Transverse colon (tissue), 4 donors: ENCODE results near the gene TBX2. TPM values are rescaled to one million over a fixed set of nuclear protein-coding genes. Genes with fewer than 3 reads are reported as not detected.
"Not testable (repeated sequence)": the region's sequence is repeated elsewhere in the genome, so short reads cannot be mapped to it uniquely, and the experiment has no call there.

Experiments
- DNase-seq: peaks from one replicate; pipeline ENCODE4 v3.0.0-alpha.2; 2019
- H3K27ac ChIP-seq, 4 donors: fragments of 200-600 bp; sonication (generic); 2 replicates each; pipeline ENCODE4 v1.5.1; 2016 to 2018; ENCODE audit warnings: inconsistent platforms in 4 of 4
- H3K27me3 ChIP-seq: fragments of 200-600 bp; sonication (generic); 2 replicates; pipeline ENCODE4 v1.5.1; 2017; ENCODE audit warnings: inconsistent platforms
- H3K36me3 ChIP-seq, 4 donors: fragments of 200-600 bp; sonication (generic); 2 replicates each; pipeline ENCODE4 v1.5.1; 2017 to 2019; ENCODE audit warnings: inconsistent platforms in 4 of 4
- H3K4me1 ChIP-seq, 4 donors: fragments of 200-600 bp; sonication (generic); 2 replicates each; pipeline ENCODE4 v1.5.1; 2017 to 2020; ENCODE audit warnings: inconsistent platforms in 4 of 4
- H3K4me3 ChIP-seq, 4 donors: fragments of 200-600 bp; sonication (generic); 1 replicate in 1 of 4; 2 replicates in 3 of 4; pipeline versions ENCODE4 v1.5.1 to v1.6.1; 2017 to 2019; ENCODE audit warnings: inconsistent platforms in 4 of 4
- H3K9me3 ChIP-seq, 2 donors: fragments of 200-600 bp; sonication (generic); 2 replicates each; pipeline ENCODE4 v1.5.1; 2017 to 2019; ENCODE audit warnings: inconsistent platforms in 2 of 2
- EP300 ChIP-seq: sonication (generic); formaldehyde crosslinking; IDR thresholded peaks from one replicate; pipeline ENCODE4 v1.6.1; 2017; ENCODE audit warnings: antibody characterized with exemption, low read depth
- POLR2A ChIP-seq: fragments of 450-650 bp; IDR thresholded peaks from one replicate; pipeline ENCODE4 v1.6.1; 2016; ENCODE audit warnings: antibody characterized with exemption, mild to moderate bottlenecking, moderate library complexity
- POLR2AphosphoS5 ChIP-seq, 3 donors: sonication (generic); formaldehyde crosslinking; IDR thresholded peaks; one replicate each; pipeline ENCODE4 v1.6.1; 2016; ENCODE audit warnings: antibody characterized with exemption in 3 of 3
- WGBS, 2 donors: methylation state at CpG; one replicate each; pipeline ENCODE4 v1.1.5; 2018; ENCODE audit warnings: low coverage in 1 of 2; 5-methylcytosine and 5-hydroxymethylcytosine counted together
- in situ Hi-C, 4 donors: fragments of 200-750 bp; cut with MboI; loops; one replicate each; pipeline versions ENCODE4 v1.15.0 to v1.15.1; 2017; ENCODE audit warnings: low sequenced_read_pairs in 3 of 4, low pct_ligation_motif_present in 1 of 4, low pct_unique_long_range_greater_than_20kb in 1 of 4
- intact Hi-C: fragments of 100-400 bp; cut with DNase I; formaldehyde crosslinking; loops from one replicate; pipeline ENCODE4 v1.15.1; 2023; ENCODE audit warnings: low total_unique reads
- total RNA-seq, 4 donors: library from RNA; depleted of rRNA; stranded (reverse); fragments of >200 nt; gene quantifications; one replicate each; pipeline ENCODE4 v1.1.0, GENCODE V29; 2016
- TF ChIP-seq, protein P1 (sequence below), 5 experiments: fragments of 200-600 bp in 3 of 5; fragments of 450-650 bp in 2 of 5; sonication (generic) in 3 of 5; IDR thresholded peaks; 1 replicate in 2 of 5; 2 replicates in 3 of 5; pipeline ENCODE4 v1.5.1; 2016 to 2017; ENCODE audit warnings: antibody characterized with exemption in 5 of 5, inconsistent platforms in 3 of 5, mild to moderate bottlenecking in 2 of 5, moderate library complexity in 1 of 5

The TBX2 gene
- total RNA-seq, 4 donors from 2014 or later = 2.6 to 13.5 (median 8.7) TPM

DNA sequence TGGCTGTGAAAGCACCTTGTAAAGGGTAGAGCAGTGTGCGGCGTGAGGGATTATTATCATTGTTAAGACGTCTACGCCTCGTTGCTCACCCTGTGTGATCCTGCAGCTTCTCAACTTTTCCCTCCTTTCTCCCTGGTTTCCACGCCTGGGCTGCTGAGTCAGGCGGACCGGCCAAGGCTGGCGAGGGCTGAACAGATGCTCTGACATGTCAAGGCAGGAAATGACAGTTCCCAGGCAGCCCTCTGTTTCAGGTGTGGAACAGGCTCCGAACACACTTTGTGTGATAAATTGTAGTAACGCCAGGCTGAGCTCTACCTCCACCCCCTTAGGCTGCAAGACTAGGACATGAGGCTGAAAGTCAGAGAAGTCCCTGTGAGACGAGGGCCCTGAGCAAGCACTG is 46.0 kb upstream of the TBX2 start:
- TF ChIP-seq EP300 (no peak), POLR2AphosphoS5 (IDR thresholded peaks at IDR 0.05) (no peak), POLR2A (no peak)
- TF ChIP-seq, protein P1, sequence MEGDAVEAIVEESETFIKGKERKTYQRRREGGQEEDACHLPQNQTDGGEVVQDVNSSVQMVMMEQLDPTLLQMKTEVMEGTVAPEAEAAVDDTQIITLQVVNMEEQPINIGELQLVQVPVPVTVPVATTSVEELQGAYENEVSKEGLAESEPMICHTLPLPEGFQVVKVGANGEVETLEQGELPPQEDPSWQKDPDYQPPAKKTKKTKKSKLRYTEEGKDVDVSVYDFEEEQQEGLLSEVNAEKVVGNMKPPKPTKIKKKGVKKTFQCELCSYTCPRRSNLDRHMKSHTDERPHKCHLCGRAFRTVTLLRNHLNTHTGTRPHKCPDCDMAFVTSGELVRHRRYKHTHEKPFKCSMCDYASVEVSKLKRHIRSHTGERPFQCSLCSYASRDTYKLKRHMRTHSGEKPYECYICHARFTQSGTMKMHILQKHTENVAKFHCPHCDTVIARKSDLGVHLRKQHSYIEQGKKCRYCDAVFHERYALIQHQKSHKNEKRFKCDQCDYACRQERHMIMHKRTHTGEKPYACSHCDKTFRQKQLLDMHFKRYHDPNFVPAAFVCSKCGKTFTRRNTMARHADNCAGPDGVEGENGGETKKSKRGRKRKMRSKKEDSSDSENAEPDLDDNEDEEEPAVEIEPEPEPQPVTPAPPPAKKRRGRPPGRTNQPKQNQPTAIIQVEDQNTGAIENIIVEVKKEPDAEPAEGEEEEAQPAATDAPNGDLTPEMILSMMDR (IDR thresholded peaks at IDR 0.05) = no peak
- H3K27me3 ChIP-seq = no peaks in the 10 kb centered on the region
- no peak for DNase-seq
- H3K9me3 ChIP-seq = no peaks in the 10 kb centered on the region
- H3K4me1 ChIP-seq = no peaks in the 10 kb centered on the region
- intact Hi-C loops = no loop called here
- no peaks in the 10 kb centered on the region for H3K36me3 ChIP-seq
- in situ Hi-C loops = no loop called here
- no peak overlapping the region for H3K4me3 ChIP-seq
- WGBS, 2 donors = 96 to 100% methylated on average over 2 to 12 of the region's 12 CpGs
- no peak overlapping the region for H3K27ac ChIP-seq

- intact Hi-C loops = no loop called here
- Histone ChIP-seq H3K36me3 (no peaks in the 10 kb centered on the region), H3K9me3 (no peaks in the 10 kb centered on the region), H3K4me3 (no peak overlapping the region), H3K27ac (no peak overlapping the region), H3K27me3 (no peaks in the 10 kb centered on the region), H3K4me1 (no peaks in the 10 kb centered on the region)
- no peak for DNase-seq
- WGBS, 2 donors = 86 to 89% methylated on average over 1 to 10 of the region's 10 CpGs
- TF ChIP-seq, protein P1 (IDR thresholded peaks at IDR 0.05) = no peak
- no peak for TF ChIP-seq POLR2AphosphoS5 (IDR thresholded peaks at IDR 0.05)
- in situ Hi-C loops = no loop called here
These were observed 44.5 kb upstream of the TBX2 start for GRCh38 chr17:61354895-61355874.

DNA sequence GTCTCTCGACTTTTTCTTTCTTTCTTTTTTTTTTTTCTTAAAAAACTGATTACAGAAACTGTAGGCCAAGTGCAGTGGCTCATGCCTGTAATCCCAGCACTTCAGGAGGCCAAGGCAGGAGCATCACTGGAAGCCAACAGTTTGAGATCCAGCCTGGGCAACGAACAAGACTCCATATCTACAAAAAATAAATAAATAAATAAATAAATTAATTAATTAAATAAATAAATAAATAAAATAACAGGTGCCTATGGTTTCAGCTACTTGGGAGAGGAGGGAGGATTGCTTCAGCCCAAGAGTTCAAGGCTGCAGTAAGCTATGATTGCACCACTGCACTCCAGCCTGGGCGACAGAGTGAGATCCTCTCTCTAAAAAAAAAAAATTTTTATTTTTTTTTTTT is 42.6 kb upstream of the TBX2 start:
- in situ Hi-C loops, H3K27ac ChIP-seq, H3K4me3 ChIP-seq, H3K9me3 ChIP-seq, H3K36me3 ChIP-seq, H3K27me3 ChIP-seq, DNase-seq, intact Hi-C loops, H3K4me1 ChIP-seq: not testable (repeated sequence)
- WGBS, 2 donors = 83 to 90% methylated on average over 2 to 3 of the region's 3 CpGs

GRCh38 chr17:61359513-61359912 is 40.1 kb upstream of the TBX2 start:
- H3K36me3 ChIP-seq, H3K27ac ChIP-seq, DNase-seq, H3K4me3 ChIP-seq, H3K9me3 ChIP-seq, in situ Hi-C loops, intact Hi-C loops, H3K27me3 ChIP-seq, H3K4me1 ChIP-seq: not testable (repeated sequence)
- WGBS, 2 donors = 97 to 100% methylated on average over 8 to 9 of the region's 9 CpGs

GRCh38 chr17:61360318-61360943 is 39.2 kb upstream of the TBX2 start:
- intact Hi-C loops = no loop called here
- Histone ChIP-seq H3K27me3 (no peaks in the 10 kb centered on the region), H3K4me1 (no peaks in the 10 kb centered on the region), H3K4me3 (no peak overlapping the region), H3K27ac (no peak overlapping the region), H3K9me3 (no peaks in the 10 kb centered on the region), H3K36me3 (no peaks in the 10 kb centered on the region)
- 86 to 88% methylated on average over 3 of the region's 3 CpGs for WGBS, 2 donors
- no peak for DNase-seq
- in situ Hi-C loops = no loop called here
- TF ChIP-seq POLR2A (no peak), EP300 (no peak), POLR2AphosphoS5 (IDR thresholded peaks at IDR 0.05) (no peak)
- TF ChIP-seq, protein P1 (IDR thresholded peaks at IDR 0.05) = no peak
